ENCODE measurements around the gene ALS2. TPM values are rescaled to one million over a fixed set of nuclear protein-coding genes. Genes with fewer than 3 reads are reported as not detected.

ALS2 gene
- polyA plus RNA-seq, 4 donors, result 8.4 to 34.0 (median 10.8) TPM

DNA sequence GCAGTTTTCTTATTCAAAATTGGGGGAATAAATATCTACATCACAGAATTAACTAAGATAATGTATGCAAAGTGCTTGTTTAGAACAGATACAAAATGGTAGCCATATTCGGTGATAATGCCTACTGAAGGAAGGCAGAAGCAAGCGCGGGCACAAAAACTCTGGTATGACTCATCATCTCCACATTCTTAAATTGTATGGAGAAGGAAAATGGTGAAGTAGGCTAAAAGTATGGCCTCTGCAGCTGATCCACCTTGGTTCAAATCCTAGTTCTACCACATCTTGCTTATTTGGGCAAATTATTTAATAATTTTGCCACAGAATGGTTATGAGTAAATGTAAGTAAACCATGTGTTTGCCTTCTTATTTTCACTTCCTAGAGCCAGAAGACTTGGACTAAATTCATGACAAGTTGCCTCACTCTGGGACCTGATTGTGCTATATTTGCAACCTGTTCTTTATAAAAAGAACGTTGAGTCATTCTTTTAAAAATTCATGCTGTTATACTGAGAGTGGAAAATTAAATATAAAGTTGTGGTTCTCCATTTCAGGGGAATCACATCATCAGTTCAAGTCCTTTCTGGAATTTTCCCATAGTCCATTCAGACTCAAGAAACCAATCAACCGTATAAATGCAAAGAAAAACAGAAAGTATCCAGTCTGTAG lies 16.6 kb upstream of the ALS2 start:
- Histone ChIP-seq H3K36me3 (ENCODE audit: control insufficient read depth in 3 of 3, insufficient read depth in 2 of 3, low read depth in 1 of 3, low read length in 3 of 3) (no peaks in the 10 kb centered on the region), H3K4me3 (ENCODE audit: low read depth in 1 of 3, low read length in 3 of 3) (no peak overlapping the region), H3K9me3 (ENCODE audit: control insufficient read depth in 2 of 2, insufficient read depth in 1 of 2, low read depth in 1 of 2, low read length in 1 of 2) (no peaks in the 10 kb centered on the region), H3K27me3 (ENCODE audit: control insufficient read depth in 3 of 3, insufficient read depth in 3 of 3, low read length in 3 of 3) (no peaks in the 10 kb centered on the region), H3K27ac (ENCODE audit: low read depth in 1 of 3, low read length in 2 of 3) (no peak overlapping the region), H3K4me1 (ENCODE audit: control insufficient read depth in 3 of 3, insufficient read depth in 2 of 3, low read depth in 1 of 3, low read length in 2 of 3) (no peaks in the 10 kb centered on the region)
- 68 to 72% (median 68%) methylated on average over 5 of the region's 5 CpGs for WGBS, 3 donors
- no peak for DNase-seq
- FAIRE-seq, result no peak

DNA sequence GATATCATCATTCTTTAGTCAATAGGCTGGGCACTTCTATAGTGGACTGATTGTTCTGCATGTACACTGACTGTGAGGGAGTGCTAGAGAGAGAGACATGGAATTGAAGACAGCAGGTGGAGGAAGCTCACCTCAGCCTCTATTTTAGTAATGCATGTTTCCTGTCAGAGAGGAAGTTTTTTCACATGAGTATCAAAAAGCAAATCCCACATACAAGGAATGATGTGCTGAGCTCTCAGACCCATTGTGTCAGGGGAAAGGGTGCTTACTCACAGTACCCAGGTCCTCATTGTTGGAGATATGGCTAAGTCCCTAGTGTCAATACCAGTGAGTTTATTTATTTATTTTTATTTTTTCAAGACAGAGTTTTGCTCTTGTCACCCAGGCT lies 15.7 kb upstream of the ALS2 start:
- FAIRE-seq (no peak), DNase-seq (no peak)
- H3K4me1 ChIP-seq (ENCODE audit: control insufficient read depth in 3 of 3, insufficient read depth in 2 of 3, low read depth in 1 of 3, low read length in 2 of 3), result no peaks in the 10 kb centered on the region
- H3K27ac ChIP-seq (ENCODE audit: low read depth in 1 of 3, low read length in 2 of 3), result no peak overlapping the region
- no peaks in the 10 kb centered on the region for H3K36me3 ChIP-seq (ENCODE audit: control insufficient read depth in 3 of 3, insufficient read depth in 2 of 3, low read depth in 1 of 3, low read length in 3 of 3)
- no peak overlapping the region for H3K4me3 ChIP-seq (ENCODE audit: low read depth in 1 of 3, low read length in 3 of 3)
- H3K27me3 ChIP-seq (ENCODE audit: control insufficient read depth in 3 of 3, insufficient read depth in 3 of 3, low read length in 3 of 3), result no peaks in the 10 kb centered on the region
- H3K9me3 ChIP-seq (ENCODE audit: control insufficient read depth in 2 of 2, insufficient read depth in 1 of 2, low read depth in 1 of 2, low read length in 1 of 2), result no peaks in the 10 kb centered on the region

DNA sequence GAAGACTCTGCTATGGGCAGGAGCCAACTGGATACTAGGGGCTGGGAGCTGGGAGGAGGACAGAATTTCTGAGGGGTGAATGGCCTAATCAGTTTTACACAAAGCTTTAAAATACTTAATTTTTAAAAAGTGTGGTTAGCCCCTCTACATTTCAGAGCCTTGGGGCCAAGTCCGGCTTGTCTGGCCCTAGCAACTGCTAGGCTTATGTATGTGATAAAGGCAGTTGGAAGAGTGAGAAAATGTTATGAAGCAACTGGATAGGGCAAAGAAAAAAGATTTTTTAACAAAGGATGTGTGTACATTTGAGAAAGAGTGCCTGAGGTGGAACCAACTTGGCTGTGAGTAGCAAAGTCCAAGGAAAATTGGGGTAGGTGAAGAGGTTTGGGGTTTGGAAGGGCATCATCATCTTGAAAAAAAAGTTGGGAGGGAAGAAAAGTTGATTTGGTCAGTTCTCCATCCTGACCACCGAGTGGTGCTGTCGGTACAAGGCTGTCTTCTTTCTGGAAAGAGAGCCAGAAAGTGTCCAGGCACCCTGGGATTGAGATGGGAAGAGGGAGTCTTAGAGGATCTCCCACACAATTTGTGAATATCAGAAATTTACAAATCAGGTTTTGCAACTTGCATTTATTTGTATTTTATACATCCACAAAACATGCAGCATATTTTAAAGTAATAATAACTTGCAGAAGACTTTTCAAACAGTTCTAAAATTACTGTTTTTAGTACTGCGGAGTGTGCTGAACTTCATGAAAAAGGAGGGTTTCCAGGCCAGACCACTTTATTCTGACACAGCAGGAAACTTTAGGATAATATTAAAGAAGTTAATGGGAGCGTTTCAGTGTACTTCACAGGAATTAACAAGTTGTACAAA lies 15.1 kb upstream of the ALS2 start:
- WGBS, 3 donors, result 33 to 34% (median 33%) methylated on average over 5 of the region's 5 CpGs
- Histone ChIP-seq H3K27ac (ENCODE audit: low read depth in 1 of 3, low read length in 2 of 3) (no peak overlapping the region), H3K4me1 (ENCODE audit: control insufficient read depth in 3 of 3, insufficient read depth in 2 of 3, low read depth in 1 of 3, low read length in 2 of 3) (no peaks in the 10 kb centered on the region), H3K36me3 (ENCODE audit: control insufficient read depth in 3 of 3, insufficient read depth in 2 of 3, low read depth in 1 of 3, low read length in 3 of 3) (no peaks in the 10 kb centered on the region), H3K4me3 (ENCODE audit: low read depth in 1 of 3, low read length in 3 of 3) (no peak overlapping the region), H3K27me3 (ENCODE audit: control insufficient read depth in 3 of 3, insufficient read depth in 3 of 3, low read length in 3 of 3) (no peaks in the 10 kb centered on the region), H3K9me3 (ENCODE audit: control insufficient read depth in 2 of 2, insufficient read depth in 1 of 2, low read depth in 1 of 2, low read length in 1 of 2) (no peaks in the 10 kb centered on the region)
- FAIRE-seq (no peak), DNase-seq (peak; percentile 35 to 48)

DNA sequence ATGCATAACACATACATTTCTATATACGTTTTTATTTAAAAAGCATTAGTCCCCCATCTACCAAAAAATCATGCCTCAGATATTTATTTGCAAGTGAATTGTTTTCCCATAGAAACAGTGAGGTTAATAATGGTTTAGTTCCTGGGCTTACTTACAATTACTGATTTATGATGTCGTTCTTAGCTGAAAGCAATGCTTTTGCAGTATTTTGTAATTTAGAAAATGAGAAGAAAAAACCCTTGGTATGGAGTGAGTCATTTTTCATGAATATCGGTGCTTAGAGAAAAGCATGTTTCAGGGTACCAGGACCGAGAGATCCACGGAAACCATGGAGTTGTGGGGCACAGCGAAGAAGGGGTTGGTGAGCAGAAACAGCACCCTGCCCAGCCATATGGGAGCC lies 13.6 kb upstream of the ALS2 start:
- FAIRE-seq (no peak), DNase-seq (no peak)
- H3K4me1 ChIP-seq (ENCODE audit: control insufficient read depth in 3 of 3, insufficient read depth in 2 of 3, low read depth in 1 of 3, low read length in 2 of 3), result no peaks in the 10 kb centered on the region
- H3K27ac ChIP-seq (ENCODE audit: low read depth in 1 of 3, low read length in 2 of 3), result no peak overlapping the region
- no peaks in the 10 kb centered on the region for H3K9me3 ChIP-seq (ENCODE audit: control insufficient read depth in 2 of 2, insufficient read depth in 1 of 2, low read depth in 1 of 2, low read length in 1 of 2)
- no peaks in the 10 kb centered on the region for H3K36me3 ChIP-seq (ENCODE audit: control insufficient read depth in 3 of 3, insufficient read depth in 2 of 3, low read depth in 1 of 3, low read length in 3 of 3)
- whole genome bisulfite sequencing, 3 donors, result 84 to 91% (median 89%) methylated on average over 6 of the region's 6 CpGs
- no peak overlapping the region for H3K4me3 ChIP-seq (ENCODE audit: low read depth in 1 of 3, low read length in 3 of 3)
- H3K27me3 ChIP-seq (ENCODE audit: control insufficient read depth in 3 of 3, insufficient read depth in 3 of 3, low read length in 3 of 3), result no peaks in the 10 kb centered on the region

DNA sequence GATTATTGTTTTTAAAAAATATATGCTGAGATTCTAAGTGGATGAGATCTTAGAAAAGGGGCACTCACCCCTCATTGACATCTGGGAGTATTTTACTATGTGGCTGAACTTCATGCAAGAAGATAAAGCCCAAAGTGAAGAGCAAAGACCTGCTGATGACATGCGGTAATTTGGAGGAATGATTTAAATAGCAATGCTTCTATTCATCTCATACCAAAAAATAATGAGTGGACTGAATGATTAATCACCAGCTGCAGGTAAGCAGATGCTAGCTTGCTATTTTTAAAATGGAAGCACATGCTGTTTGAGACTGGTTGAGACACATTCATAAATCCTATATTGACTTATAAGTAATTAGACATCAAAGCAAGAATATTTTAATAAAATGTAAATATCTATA lies 12.9 kb upstream of the ALS2 start:
- DNase-seq, result no peak
- Histone ChIP-seq H3K4me3 (ENCODE audit: low read depth in 1 of 3, low read length in 3 of 3) (no peak overlapping the region), H3K27me3 (ENCODE audit: control insufficient read depth in 3 of 3, insufficient read depth in 3 of 3, low read length in 3 of 3) (no peaks in the 10 kb centered on the region), H3K27ac (ENCODE audit: low read depth in 1 of 3, low read length in 2 of 3) (no peak overlapping the region), H3K4me1 (ENCODE audit: control insufficient read depth in 3 of 3, insufficient read depth in 2 of 3, low read depth in 1 of 3, low read length in 2 of 3) (no peaks in the 10 kb centered on the region), H3K36me3 (ENCODE audit: control insufficient read depth in 3 of 3, insufficient read depth in 2 of 3, low read depth in 1 of 3, low read length in 3 of 3) (no peaks in the 10 kb centered on the region), H3K9me3 (ENCODE audit: control insufficient read depth in 2 of 2, insufficient read depth in 1 of 2, low read depth in 1 of 2, low read length in 1 of 2) (no peaks in the 10 kb centered on the region)
- 77 to 93% (median 88%) methylated on average over 1 of the region's 1 CpG for WGBS, 3 donors
- FAIRE-seq, result no peak

DNA sequence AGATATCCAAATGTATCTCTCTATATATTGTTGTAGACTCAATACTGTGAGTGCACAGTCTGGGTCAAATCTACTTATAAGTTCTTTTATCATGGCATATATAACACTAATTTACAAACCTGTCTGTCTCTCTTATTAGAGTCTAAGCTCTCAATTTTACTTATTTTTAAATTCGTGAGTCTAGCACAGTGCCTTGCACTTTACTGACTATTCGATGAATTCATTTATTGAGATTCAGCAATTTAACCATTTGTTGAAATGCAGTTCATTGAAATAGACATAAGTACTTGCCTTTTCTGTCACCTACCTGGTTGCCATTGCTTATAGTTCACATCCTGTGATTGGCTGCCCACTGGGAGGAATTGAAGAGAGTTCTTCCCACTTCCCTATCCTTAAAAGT lies 10.3 kb upstream of the ALS2 start:
- Histone ChIP-seq H3K36me3 (ENCODE audit: control insufficient read depth in 3 of 3, insufficient read depth in 2 of 3, low read depth in 1 of 3, low read length in 3 of 3) (no peaks in the 10 kb centered on the region), H3K27me3 (ENCODE audit: control insufficient read depth in 3 of 3, insufficient read depth in 3 of 3, low read length in 3 of 3) (no peaks in the 10 kb centered on the region), H3K9me3 (ENCODE audit: control insufficient read depth in 2 of 2, insufficient read depth in 1 of 2, low read depth in 1 of 2, low read length in 1 of 2) (no peaks in the 10 kb centered on the region), H3K4me3 (ENCODE audit: low read depth in 1 of 3, low read length in 3 of 3) (no peak overlapping the region), H3K27ac (ENCODE audit: low read depth in 1 of 3, low read length in 2 of 3) (no peak overlapping the region), H3K4me1 (ENCODE audit: control insufficient read depth in 3 of 3, insufficient read depth in 2 of 3, low read depth in 1 of 3, low read length in 2 of 3) (no peaks in the 10 kb centered on the region)
- WGBS, 3 donors, result 85 to 88% (median 87%) methylated on average over 2 of the region's 2 CpGs
- DNase-seq, result no peak
- no peak for FAIRE-seq

DNA sequence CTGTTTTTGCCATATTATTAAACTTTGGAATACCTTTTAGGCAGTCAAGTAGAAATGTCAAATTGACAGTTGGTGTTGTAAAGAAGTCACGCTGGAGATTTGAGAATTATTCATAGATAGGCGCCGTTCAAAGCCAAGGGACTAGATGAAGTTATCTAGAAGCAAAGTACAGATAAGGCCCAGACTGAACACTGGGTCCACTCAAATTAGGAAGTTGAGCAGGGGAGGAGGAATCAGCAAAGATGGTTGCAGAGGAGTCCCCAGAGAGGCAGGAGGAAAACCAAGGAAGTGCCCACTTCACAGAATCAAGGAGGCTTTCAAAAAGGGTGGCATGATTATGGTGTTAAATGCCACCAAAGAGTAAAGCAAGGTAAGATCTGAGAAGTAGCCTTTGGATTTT lies 9.6 kb upstream of the ALS2 start:
- Histone ChIP-seq H3K27me3 (ENCODE audit: control insufficient read depth in 3 of 3, insufficient read depth in 3 of 3, low read length in 3 of 3) (peaks cover 0 to 1% (median 0%) of the 10 kb centered on the region in 3 donors), H3K9me3 (ENCODE audit: control insufficient read depth in 2 of 2, insufficient read depth in 1 of 2, low read depth in 1 of 2, low read length in 1 of 2) (no peaks in the 10 kb centered on the region), H3K36me3 (ENCODE audit: control insufficient read depth in 3 of 3, insufficient read depth in 2 of 3, low read depth in 1 of 3, low read length in 3 of 3) (no peaks in the 10 kb centered on the region), H3K4me1 (ENCODE audit: control insufficient read depth in 3 of 3, insufficient read depth in 2 of 3, low read depth in 1 of 3, low read length in 2 of 3) (no peaks in the 10 kb centered on the region), H3K4me3 (ENCODE audit: low read depth in 1 of 3, low read length in 3 of 3) (no peak overlapping the region), H3K27ac (ENCODE audit: low read depth in 1 of 3, low read length in 2 of 3) (no peak overlapping the region)
- 28 to 65% (median 45%) methylated on average over 3 of the region's 3 CpGs for WGBS, 3 donors
- DNase-seq (no peak), FAIRE-seq (no peak)

DNA sequence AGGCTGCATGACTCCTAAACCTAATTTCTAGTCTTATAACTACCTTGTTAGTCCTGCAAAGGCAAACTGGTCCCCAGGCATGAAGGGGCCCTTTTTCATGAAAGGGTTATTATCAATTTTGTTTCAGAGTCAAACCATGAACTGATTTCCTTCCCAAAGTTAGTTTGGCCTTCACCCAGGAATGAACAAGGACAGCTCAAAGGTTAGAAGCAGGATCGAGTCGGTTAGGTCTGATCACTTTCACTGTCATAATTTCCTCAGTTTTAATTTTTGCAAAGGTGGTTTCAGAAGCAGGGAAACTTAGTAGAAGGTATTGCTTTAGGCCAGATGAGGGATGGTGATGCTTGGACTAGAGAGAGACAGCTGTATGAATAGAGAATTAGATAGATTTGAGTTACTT lies 8.7 kb upstream of the ALS2 start:
- FAIRE-seq (no peak), DNase-seq (no peak)
- Histone ChIP-seq H3K27me3 (ENCODE audit: control insufficient read depth in 3 of 3, insufficient read depth in 3 of 3, low read length in 3 of 3) (peaks cover 0 to 1% (median 0%) of the 10 kb centered on the region in 3 donors), H3K36me3 (ENCODE audit: control insufficient read depth in 3 of 3, insufficient read depth in 2 of 3, low read depth in 1 of 3, low read length in 3 of 3) (no peaks in the 10 kb centered on the region), H3K27ac (ENCODE audit: low read depth in 1 of 3, low read length in 2 of 3) (no peak overlapping the region), H3K4me1 (ENCODE audit: control insufficient read depth in 3 of 3, insufficient read depth in 2 of 3, low read depth in 1 of 3, low read length in 2 of 3) (no peaks in the 10 kb centered on the region), H3K9me3 (ENCODE audit: control insufficient read depth in 2 of 2, insufficient read depth in 1 of 2, low read depth in 1 of 2, low read length in 1 of 2) (no peaks in the 10 kb centered on the region), H3K4me3 (ENCODE audit: low read depth in 1 of 3, low read length in 3 of 3) (no peak overlapping the region)
- 20 to 55% (median 23%) methylated on average over 2 of the region's 2 CpGs for WGBS, 3 donors

Measured in small intestine (tissue), 7 donors.